Thyroid gland (tissue), 4 donors: ENCODE data around the gene RWDD1.

ENCODE experiments used
- CTCF ChIP-seq, 6 experiments: fragments of 200-600 bp in 3 of 6; fragments of 450-650 bp in 3 of 6; sonication (generic) in 3 of 6; IDR thresholded peaks; one replicate each; pipeline ENCODE4 v1.5.1; 2016 to 2019; ENCODE audit warnings: antibody characterized with exemption in 6 of 6, mild to moderate bottlenecking in 2 of 6, inconsistent platforms in 1 of 6, moderate library complexity in 1 of 6
- POLR2A ChIP-seq, 2 donors: fragments of 450-650 bp; IDR thresholded peaks; one replicate each; pipeline ENCODE4 v1.6.1; 2017; ENCODE audit warnings: antibody characterized with exemption in 2 of 2, mild to moderate bottlenecking in 2 of 2, moderate library complexity in 1 of 2

GRCh38 chr6:116572162-116572561, 858 bp downstream of the RWDD1 start:
- no peak for TF ChIP-seq CTCF (IDR thresholded peaks at IDR 0.05)
- no peak for TF ChIP-seq POLR2A (IDR thresholded peaks at IDR 0.05)
